Activated gamma-delta T cell treated with Interleukin-2 at 50 U/mL for 16 hours (primary cell): Measurements from ENCODE around the gene ARHGAP22.

ENCODE experiments used
- DNase-seq: peaks from one replicate; pipeline ENCODE4 v3.0.0-alpha.2; 2020

The ARHGAP22 gene

DNA sequence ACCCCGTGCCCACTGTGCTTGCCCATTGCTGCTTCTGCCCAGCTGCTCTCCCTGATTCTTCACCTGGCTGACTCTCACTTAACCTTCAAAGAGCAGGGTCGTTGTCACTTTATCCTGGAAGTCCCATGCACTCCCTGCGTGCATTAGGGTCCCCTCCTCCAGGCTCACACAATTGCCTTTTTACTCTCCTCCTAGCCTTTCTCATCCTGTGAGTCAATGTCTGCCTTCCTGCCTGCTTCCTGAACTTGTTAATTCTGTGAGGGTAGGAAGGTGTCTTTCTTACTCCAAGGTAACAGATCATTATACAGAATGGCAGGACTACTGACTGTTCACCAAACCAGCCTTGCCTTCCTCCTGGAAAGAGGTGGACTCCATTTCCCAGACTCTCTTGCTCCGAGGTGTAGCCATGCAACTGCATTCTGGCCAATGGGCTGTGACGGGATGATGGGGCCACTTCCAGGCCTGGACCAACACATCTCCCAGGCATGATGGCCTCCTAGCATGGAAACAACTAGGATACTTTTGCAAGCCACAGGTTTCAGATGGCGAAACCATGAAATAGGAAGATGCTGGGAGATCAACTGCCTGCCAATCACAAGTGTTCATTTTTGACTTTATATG, 54.7 kb downstream of the ARHGAP22 start:
- DNase-seq, result no peak

- no peak for DNase-seq
Measured at GRCh38 chr10:48549236-48549635, 55.6 kb downstream of the ARHGAP22 start.

DNA sequence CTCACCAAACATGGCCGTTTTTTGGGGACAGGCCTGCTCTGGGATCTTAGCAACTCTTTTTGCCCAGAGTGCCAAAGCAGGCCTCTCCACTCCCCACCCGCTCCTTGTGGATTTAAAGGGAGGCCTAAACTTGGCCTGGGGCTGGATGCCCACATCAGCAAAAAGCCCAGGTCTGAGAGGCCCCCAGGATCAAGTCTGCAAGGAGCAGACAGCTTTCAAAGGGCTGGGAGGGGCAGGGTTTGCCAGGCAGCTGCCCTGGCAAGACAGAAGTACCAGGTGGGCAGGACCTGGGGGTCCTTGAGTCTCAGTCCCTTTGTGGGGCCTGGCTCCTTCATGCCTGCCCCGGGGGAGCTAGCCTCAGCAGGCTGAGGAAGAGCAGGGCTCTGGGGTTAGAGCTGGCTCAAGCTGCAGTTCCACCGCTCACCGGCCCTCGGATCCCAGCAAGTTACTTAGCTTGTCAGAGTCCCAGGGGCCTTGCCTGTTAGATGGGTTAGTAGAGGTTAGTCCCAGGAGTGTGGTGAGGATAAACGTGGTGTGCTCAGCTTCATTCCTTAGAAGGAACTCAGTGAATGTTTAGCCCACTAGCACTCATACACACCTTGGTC, 56.2 kb downstream of the ARHGAP22 start:
- no peak for DNase-seq

DNA sequence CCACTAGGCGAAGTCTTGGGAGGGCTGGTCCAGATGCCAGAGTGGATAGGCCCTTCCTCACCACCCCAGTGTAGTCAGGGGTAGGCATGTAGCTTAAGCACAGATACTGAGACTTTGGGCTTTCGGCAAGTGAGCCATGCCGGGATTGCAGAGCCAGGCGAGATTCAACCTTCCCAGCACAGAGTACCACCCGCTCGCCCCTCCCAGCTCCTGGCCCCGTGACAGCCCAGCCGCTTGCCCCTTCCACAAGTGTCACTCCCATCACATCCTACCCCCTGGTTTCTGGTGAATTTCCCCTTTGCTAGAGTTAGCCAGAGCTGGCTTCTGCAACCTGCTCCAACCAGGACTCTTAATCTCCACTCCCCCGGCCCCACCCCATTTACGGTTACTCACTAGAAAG, 56.9 kb downstream of the ARHGAP22 start:
- no peak for DNase-seq

DNA sequence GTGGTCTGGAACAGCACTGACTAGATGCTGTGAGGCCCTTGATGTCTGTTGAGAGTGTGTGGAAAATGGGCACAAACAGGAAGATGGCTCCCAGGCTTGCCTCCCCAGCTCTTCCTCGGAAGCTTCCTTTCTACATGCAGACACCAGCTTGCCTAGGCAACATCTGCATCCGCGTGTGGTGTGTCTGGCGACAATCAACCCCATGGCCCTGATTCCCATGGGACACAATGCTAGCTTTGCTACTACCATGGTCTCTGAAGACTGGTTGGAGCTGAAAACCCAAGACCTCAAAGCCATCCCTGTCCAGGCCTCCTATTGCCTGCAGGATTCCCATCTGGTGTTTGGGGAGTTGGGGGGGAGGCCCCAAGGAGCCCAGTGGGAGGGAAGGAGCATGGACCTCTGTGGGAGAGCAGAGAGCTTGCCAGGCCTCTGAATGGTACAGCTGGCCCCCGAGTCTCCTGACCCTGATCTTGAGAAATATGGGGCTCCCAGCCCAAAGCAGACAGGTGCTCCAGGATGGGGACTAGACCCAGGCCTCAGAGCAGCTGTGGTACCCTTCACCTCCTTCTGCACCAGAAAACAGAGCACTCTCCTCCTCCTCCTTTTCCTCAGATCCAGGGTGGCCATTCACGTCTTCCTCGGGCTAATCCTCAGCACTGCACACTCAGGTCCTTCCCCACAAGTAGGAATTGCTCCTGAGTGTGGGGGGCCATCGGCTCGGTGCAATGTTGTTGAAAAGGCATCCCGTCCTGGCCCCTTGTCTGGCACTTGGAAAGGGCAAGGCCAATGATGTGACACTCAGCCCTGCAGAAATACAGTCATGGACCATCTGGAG, 57.6 kb downstream of the ARHGAP22 start:
- DNase-seq, result no peak

GRCh38 chr10:48545462-48546145, 59.3 kb downstream of the ARHGAP22 start:
- no peak for DNase-seq

DNA sequence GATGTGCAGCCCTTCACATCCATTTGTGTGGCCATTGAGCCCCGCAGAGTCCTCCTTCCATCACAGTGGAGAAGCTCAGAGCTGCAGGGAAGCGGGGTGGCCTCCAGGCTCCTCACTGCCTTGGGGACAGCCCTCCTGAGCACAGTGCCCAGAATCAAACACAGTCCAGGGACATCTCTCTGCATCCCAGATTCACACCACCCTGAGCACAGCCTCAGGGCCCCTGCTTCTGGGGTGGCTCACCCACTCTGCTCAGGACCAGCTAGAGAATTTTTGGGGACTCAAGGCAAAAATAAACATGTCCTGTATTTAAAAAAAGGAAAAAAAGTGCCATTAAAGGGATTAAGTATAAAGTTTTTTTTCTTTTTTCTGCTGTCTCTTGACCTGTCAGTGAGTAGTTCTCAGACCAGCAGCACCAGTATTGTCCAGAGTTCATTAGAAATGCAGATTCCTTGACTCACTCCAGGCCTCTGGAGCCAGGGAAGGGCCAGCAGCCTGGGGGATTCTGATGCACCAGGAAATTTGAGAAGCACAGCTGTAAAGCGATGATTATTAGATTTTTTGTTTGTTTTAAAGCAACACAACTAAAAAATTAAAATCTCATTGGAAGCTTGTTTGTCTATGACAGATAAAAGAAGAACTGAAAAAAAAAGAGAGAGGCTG, 61.6 kb downstream of the ARHGAP22 start:
- no peak for DNase-seq

- DNase-seq, result no peak
Measured at GRCh38 chr10:48542471-48543181, 62.2 kb downstream of the ARHGAP22 start.

DNA sequence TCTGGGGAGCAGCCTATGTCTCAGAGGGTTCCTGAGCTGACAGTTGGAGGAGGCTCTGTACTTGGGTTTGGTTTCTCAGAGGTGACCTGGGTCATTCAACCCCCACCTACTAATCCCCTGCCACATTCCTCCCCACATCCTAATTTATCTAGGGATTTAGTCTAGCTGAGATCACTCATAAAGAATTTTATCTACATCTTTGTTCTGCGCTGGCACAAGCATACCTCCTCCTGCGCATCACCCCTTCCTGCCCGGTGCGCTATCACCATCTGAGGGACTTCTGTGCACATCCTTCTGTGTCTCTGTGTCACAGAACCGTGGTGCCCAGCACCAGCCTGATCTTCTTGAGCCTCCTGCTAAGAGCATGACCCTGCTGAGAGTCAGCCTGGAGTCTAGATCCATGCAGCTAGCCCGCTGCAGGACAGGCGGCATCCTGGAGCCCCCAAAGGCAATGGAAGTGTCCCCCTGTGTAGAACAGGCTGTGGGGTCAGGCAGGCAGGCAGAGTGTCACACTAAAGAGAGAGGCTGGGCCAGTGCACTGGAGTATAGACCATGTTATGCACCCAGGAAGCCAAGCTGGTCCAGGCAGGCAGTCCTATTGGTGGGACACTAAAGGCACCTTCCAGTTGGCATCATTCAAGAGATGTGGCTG, 63.6 kb downstream of the ARHGAP22 start:
- DNase-seq, result no peak

DNA sequence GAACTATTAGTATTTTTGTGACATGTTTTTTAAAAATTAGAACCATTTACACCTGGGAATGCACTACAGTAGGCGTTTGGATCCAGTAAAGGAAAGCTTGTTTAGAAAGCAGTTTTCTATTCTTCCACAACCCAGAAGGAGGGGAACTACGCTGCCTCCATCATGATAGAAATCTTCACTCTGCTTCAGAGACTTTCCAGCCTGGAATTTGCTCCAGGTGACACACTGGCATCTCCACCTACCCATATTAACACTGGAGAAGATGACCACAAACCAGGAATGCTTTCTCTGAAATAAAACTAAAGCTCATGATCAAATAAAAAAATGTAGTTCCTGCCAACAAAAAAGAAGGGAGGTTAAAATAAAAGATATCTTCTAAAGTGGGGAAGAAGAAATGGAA, 66.3 kb downstream of the ARHGAP22 start:
- DNase-seq, result no peak

- DNase-seq, result no peak
Measured at GRCh38 chr10:48536916-48537890, 67.7 kb downstream of the ARHGAP22 start.

- DNase-seq, result no peak
Measured at GRCh38 chr10:48536156-48536500, 68.7 kb downstream of the ARHGAP22 start.

DNA sequence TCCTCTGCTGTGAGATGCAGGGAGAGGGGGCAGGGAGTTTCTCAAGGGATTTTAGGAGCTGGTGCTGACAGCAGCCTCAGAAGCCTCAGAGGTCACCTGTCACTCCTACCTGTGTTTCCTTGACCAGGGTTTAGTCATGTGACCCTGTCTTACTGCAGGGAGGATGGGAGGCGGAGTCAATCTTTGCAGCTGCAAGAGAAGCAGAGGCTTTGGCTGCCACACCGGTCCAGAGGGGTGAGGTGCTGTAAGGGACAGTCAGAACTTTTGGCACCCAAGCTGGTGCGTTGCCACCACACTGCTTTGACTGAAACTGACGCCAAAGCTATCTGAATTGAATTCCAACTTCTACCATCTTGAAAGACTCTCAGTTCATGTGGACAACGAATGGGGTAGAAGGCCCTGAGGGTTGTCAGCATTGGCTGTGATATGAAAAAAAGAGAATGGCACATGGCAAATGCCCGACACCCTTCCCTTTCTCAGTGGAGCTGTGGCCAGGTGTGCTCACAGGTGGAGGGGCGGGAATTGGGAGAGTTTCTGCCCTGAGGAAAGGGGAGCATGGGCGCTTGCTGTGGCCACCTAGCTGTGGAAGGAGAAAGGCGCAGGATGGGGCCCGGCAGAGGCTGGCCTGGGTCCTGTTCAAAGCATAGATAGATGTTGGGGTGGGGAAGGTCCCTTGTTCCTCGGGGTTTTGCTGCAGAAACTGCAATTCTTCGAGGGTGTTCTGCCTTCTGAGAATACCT, 69.3 kb downstream of the ARHGAP22 start:
- DNase-seq, result no peak

- no peak for DNase-seq
Measured at GRCh38 chr10:48533951-48534720, 70.7 kb downstream of the ARHGAP22 start.

- DNase-seq, result no peak
Measured at GRCh38 chr10:48533540-48533939, 71.3 kb downstream of the ARHGAP22 start.

DNA sequence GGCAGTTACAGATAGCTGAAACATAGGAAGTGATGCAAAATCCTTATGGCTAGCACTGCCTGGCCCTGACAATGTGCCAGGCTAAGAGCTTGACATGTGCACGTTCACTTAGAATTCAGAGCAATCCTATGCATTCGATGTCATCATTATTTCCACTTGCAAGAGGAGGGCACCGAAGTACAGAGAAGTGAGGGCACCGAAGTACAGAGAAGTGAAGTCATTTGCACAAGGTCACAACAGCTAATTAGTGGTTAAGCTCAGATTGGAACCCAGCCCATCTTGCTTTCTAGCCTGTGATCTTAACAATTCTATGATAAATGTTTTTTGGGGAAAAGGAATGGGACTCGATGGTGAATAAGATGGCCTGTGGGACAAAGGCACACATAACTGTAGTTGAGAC, 73.4 kb downstream of the ARHGAP22 start:
- DNase-seq, result no peak

DNA sequence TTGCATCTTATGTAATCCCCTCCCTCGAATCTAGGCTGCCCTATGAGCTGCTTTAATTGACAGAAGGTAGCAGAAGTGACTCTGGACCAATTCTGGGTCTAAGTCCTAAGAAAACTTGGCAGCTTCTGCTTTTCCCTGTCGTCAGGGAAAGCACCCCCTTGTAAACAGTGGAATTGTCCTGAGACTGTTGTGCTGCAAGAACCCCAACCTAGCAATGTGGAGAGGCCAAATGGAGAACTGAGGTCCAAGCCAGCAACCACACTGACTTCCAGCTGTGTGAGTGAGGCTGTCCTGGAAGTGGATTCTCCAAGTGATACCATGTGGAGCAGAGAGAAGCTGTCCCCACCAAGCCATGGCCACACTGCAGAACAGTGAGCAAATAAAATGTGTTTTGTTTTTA, 75.5 kb downstream of the ARHGAP22 start:
- DNase-seq, result no peak

- no peak for DNase-seq
Measured at GRCh38 chr10:48527756-48528155, 77.1 kb downstream of the ARHGAP22 start.
